ENCODE measurements around the gene ZNF175.

Gene ZNF175

GRCh38 chr19:51593138-51593890 lies 22.2 kb downstream of the ZNF175 start:
- FAIRE-seq (no peak), DNase-seq (ENCODE audit: insufficient read length) (no peak)
- TF ChIP-seq POLR2A (IDR thresholded peaks at IDR 0.05; ENCODE audit: low read depth, low read length) (no peak), TAF1 (IDR thresholded peaks at IDR 0.05; ENCODE audit: borderline replicate concordance, low read depth, low read length) (no peak), POLR2AphosphoS5 (IDR thresholded peaks at IDR 0.05; ENCODE audit: low read depth, low read length) (no peak)

DNA sequence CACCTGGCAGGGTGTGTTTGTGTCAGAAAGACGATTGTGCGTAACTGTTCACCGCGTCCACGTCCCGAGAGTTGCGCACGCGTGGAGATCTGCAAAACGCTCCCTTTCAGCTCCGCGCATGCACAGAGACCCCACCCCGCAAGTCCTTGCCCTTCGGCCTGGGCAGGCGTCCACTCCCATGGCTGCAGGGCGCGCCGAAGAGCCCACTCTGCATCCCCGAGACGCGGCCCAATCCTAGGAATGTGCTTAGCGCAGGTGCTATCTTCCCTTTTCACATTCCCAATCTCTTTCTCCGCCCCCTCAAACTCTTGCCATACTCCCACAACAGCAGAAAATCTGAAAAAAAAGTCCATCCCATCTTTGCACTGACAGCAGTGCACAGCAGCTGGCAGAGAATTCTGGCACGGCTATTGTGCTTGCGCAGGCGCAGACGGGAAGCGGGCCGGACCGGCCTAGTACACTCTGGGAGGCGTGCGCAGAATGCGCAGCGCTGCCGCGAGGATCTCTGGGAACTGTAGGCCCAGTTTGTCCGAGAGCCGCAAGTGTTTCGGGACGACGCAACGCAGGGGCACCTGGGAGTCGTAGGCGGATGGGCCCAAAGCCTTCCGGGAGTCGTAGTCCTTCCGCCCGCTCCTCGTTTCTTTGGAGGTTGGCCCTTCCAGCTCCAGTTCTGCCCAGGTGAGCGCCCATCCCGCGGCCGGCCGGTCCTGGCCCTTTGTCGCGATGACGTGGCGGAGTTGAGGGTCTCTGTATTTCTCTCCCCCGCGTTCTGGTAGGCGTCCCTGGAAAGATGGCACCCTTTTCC lies 23.1 kb downstream of the ZNF175 start:
- peak; percentile 99 for FAIRE-seq
- TF ChIP-seq TAF1 (IDR thresholded peaks at IDR 0.05; ENCODE audit: borderline replicate concordance, low read depth, low read length) = peak; percentile 41; the same call in 1 of the 2 replicates
- TF ChIP-seq POLR2AphosphoS5 (IDR thresholded peaks at IDR 0.05; ENCODE audit: low read depth, low read length) = no peak
- TF ChIP-seq POLR2A (IDR thresholded peaks at IDR 0.05; ENCODE audit: low read depth, low read length) = 0 out of 2 replicates have a peak, but pooled peaks have one; percentile 35

GRCh38 chr19:51594774-51595109 lies 23.7 kb downstream of the ZNF175 start:
- TF ChIP-seq TAF1 (IDR thresholded peaks at IDR 0.05; ENCODE audit: borderline replicate concordance, low read depth, low read length) (no peak), POLR2A (IDR thresholded peaks at IDR 0.05; ENCODE audit: low read depth, low read length) (no peak), POLR2AphosphoS5 (IDR thresholded peaks at IDR 0.05; ENCODE audit: low read depth, low read length) (no peak)
- DNase-seq (ENCODE audit: insufficient read length) (no peak), FAIRE-seq (no peak)

More for the DNA sequence above, 23.1 kb downstream of the ZNF175 start:
- DNase-seq (ENCODE audit: insufficient read length) = peak; percentile 95

DNA sequence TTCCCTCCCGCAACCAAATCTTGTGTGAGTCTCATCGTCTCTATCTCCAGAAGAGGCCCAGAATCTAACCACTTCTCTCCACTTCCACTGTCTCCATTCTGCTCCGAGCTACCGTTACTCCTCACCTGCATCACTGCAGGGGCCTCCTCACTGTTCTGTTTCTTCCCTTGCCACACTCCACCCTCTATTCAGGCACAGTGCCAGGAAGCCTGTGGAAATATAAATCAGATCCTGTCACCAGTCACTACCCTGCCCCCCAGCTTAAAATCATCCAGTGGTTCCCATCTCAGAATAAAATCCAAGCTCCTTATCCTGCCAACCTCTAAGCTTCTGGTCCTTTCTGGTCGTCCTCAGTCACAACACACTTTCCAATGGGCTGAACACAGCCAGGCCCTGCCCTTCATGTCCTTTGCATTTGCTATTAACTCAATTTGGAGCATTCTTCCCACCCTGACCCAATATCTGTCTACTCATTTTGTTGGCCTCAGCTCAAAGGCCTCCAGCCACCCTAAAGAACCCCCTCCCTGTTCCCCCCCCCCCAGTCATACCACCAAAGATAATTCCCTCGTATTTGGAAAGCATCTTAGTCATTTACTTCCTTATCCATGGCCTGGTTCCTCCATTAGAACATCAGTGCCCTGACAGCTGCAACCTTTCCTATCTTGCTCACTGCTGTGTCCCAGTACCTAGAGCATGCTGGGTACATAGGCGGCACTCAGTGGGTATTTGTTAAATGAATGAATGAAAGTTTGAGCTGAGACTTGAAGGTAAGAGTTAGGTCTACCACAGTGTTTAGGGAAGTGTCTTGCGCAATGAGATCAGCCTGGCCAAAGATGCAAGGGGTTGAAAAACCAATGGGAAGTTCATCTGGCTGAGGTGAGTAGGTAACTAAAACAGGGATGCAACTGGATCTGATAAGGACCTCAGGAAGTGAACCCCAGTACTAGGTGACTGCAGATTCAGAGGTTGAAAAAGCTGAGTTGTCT lies 24.4 kb downstream of the ZNF175 start:
- FAIRE-seq (no peak), DNase-seq (ENCODE audit: insufficient read length) (no peak)
- TF ChIP-seq POLR2A (IDR thresholded peaks at IDR 0.05; ENCODE audit: low read depth, low read length) = no peak
- TF ChIP-seq TAF1 (IDR thresholded peaks at IDR 0.05; ENCODE audit: borderline replicate concordance, low read depth, low read length) = no peak
- TF ChIP-seq POLR2AphosphoS5 (IDR thresholded peaks at IDR 0.05; ENCODE audit: low read depth, low read length) = no peak

DNA sequence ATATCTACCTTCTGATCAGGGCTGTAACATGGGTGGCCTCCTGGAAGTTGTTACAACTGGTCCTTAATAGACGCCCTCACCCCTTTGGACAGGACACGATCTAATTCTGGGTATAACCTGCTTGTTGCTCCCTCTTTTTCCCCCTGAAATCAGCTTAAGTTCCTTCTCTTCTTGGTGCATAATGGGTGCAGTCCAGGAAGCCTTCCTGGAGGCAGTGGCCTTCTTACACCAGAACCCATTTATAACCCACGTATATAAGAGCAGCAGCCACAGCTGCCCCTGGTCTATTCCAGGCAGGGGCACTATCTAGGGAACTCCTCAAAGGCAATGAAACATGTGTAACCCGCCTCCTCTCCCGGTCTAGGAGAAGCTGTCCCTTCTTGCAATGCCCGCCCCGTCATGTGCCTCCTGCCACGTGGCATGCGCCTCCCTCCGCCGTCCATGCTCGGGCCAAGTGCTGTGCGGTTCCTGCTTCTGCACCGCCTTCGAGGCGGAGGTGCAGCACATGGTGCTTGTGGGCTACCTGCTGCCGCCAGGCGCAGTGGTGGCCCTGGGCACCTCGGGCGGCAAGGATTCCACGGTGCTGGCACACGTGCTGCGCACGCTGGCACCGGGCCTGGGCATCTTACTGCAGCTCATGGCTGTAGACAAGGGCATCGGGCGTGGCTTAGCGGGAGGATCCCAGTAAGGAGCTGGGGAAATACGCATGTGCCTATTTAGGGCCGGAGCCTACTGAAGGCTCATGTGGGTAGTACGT lies 27.3 kb downstream of the ZNF175 start:
- DNase-seq (ENCODE audit: insufficient read length) = no peak
- FAIRE-seq = no peak
- TF ChIP-seq POLR2A (IDR thresholded peaks at IDR 0.05; ENCODE audit: low read depth, low read length) (no peak), TAF1 (IDR thresholded peaks at IDR 0.05; ENCODE audit: borderline replicate concordance, low read depth, low read length) (no peak), POLR2AphosphoS5 (IDR thresholded peaks at IDR 0.05; ENCODE audit: low read depth, low read length) (no peak)

- no peak for TF ChIP-seq POLR2A (IDR thresholded peaks at IDR 0.05; ENCODE audit: low read depth, low read length)
- TF ChIP-seq POLR2AphosphoS5 (IDR thresholded peaks at IDR 0.05; ENCODE audit: low read depth, low read length) = no peak
- TF ChIP-seq TAF1 (IDR thresholded peaks at IDR 0.05; ENCODE audit: borderline replicate concordance, low read depth, low read length) = no peak
- no peak for FAIRE-seq
- no peak for DNase-seq (ENCODE audit: insufficient read length)
Observed at GRCh38 chr19:51599084-51599483, 28.0 kb downstream of the ZNF175 start.

GRCh38 chr19:51600940-51601580 lies 30.0 kb downstream of the ZNF175 start:
- DNase-seq (ENCODE audit: insufficient read length) = no peak
- FAIRE-seq = no peak
- no peak for TF ChIP-seq TAF1 (IDR thresholded peaks at IDR 0.05; ENCODE audit: borderline replicate concordance, low read depth, low read length)
- no peak for TF ChIP-seq POLR2A (IDR thresholded peaks at IDR 0.05; ENCODE audit: low read depth, low read length)
- TF ChIP-seq POLR2AphosphoS5 (IDR thresholded peaks at IDR 0.05; ENCODE audit: low read depth, low read length) = no peak

DNA sequence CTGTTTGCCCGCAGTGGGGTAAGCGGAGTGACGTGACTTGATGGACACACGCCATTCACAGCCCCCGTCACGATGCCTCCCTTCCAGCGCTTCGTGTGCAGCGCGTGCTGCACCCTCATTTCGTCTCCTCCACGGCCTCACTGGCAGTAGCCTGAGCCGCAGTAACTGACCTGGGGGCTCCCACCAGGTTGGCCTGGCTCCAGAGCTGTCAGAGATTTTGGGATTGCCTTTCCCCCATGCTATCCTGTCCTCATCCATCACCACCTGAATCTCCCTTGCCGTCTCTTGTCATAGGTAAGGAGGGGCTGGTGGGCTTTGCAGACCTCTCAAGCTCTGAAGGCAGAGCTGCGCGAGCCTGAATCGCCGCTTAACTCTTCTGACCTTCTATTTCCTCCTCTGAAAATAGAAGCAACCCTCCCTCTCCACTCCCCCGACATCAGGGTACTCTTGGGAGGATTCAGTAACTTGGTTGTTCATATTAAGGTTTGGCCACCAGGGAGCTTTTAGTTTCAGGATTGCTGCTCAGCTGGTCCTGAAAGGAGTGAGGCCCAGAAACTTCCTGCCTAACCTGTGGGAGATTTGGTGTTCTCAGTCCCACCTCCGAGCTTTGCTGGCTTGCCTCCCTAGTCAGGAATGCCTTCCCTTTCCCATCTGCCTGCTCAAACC lies 31.2 kb downstream of the ZNF175 start:
- FAIRE-seq (no peak), DNase-seq (ENCODE audit: insufficient read length) (peak; percentile 40)
- TF ChIP-seq POLR2A (IDR thresholded peaks at IDR 0.05; ENCODE audit: low read depth, low read length) (no peak), POLR2AphosphoS5 (IDR thresholded peaks at IDR 0.05; ENCODE audit: low read depth, low read length) (no peak), TAF1 (IDR thresholded peaks at IDR 0.05; ENCODE audit: borderline replicate concordance, low read depth, low read length) (no peak)

DNA sequence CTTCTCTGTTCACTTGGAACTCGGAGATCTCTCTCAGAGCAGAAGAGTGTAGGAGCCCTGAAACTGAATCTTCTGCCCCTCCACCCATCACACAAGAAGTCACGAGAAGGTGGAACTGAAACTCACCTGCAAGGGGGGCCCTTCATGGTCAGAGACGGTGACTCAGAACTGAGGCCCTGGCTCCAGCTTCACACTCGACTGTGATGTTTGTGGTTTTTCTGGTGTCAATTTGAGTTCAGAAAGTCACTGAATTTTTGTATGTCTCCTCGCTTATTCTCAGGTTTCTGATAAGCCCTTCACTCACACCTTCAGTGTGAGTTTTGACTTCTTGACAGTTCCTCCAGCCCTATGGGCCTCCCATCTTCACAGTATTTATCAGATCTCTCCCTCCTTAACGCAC lies 36.0 kb downstream of the ZNF175 start:
- DNase-seq (ENCODE audit: insufficient read length) (peak; percentile 78), FAIRE-seq (peak; percentile 96)
- TF ChIP-seq POLR2A (IDR thresholded peaks at IDR 0.05; ENCODE audit: low read depth, low read length) = no peak
- TF ChIP-seq POLR2AphosphoS5 (IDR thresholded peaks at IDR 0.05; ENCODE audit: low read depth, low read length) = peak; percentile 74; the same call in 1 of the 2 replicates
